HG02678 (cell line): ENCODE results near the gene NOC3L.
"Not testable (repeated sequence)": the region's sequence is repeated elsewhere in the genome, so short reads cannot be mapped to it uniquely, and the experiment has no call there.

Experiments used
- ATAC-seq: cut with Tn5 transposase; IDR thresholded peaks from one replicate; pipeline ENCODE4 v1.9.1; 2021; ENCODE audit warnings: mild to moderate bottlenecking, moderate library complexity; ENCODE audit not compliant: unreplicated experiment

NOC3L gene

DNA sequence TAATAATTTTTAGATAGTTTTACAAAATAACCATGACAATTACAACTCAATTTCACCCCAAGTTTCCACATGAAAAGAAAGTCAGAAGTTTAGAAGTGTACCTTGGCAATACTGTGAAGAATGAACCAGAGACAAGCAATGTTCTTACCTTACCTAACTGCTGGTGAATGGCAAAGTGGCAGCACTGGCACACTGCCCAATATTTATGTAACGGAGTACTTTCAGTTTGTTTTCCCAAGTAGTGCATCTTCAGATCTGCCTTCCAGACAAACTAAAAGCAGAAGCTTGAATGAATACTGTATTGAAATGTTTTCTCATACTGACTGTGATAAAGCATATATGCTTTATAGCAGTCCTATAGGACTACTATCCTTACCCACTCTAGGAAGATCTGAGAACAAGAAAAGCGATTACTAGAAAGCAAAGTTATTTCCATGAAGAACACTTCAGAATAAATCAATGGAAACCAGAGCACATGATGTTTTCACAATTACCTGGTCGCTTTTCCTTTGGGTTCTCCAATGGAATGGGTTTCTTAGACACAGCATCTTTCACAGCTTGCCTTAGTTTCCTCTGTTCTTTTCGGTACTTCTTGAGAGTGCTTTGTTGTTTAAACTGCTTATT is 1.5 kb downstream of the NOC3L start:
- ATAC-seq: no peak

- no peak for ATAC-seq
Measured at GRCh38 chr10:94358480-94358879, 4.3 kb downstream of the NOC3L start.

- ATAC-seq: no peak
Measured at GRCh38 chr10:94357193-94357592, 5.5 kb downstream of the NOC3L start.

DNA sequence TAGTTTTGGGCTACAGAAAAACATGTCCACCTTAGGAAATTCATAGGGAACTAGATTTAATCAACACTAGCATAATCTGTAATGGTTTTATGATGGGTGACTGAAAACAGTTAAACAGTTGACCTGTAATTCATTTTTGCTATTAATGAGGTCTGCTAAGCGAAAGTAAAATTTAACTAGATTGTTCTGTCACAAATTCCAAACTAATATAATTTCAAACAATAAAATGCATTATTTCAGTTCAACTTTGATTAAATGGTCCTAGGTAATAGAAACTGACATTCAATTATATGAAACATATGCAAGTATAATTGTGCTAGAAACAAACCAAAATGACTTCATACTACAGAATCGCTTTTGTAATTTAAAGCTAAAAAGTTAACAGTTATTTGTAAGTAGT is 6.9 kb downstream of the NOC3L start:
- no peak for ATAC-seq

GRCh38 chr10:94353336-94353735 is 9.4 kb downstream of the NOC3L start:
- ATAC-seq: no peak

DNA sequence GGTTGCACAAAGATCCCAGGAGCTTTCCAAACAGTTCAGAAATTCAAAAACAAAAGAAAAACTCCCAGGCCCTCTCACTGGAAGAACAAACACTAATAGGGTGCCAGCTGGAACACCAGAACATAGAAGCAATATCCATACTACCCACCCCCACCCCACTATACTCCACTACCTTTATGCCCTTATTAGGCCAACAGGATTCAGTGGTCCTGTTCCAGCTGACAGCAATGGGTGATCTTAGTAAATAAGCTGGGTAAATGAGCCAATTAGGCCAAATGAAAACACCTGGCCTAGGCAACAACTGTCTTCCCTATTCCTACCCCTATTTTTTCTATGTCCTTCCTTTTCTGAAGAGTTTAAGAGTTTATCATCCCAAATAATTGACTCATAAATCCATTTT is 11.7 kb downstream of the NOC3L start:
- no peak for ATAC-seq

DNA sequence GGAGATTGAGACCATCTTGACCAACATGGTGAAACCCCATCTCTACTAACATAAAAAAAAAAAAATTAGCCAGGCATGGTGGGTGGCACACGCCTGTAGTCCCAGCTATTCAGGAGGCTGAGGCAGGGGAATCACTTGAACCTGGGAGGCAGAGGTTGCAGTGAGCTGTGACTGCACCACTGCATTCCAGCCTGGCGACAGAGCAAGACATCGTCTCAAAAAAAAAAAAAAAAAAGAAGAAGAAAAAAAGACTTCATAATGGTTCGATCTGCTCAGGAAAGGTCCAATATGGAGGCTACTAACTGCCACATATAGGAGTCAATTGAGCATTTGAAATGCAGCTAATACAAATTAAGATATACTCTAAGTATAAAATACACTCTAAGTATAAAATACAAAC is 12.2 kb downstream of the NOC3L start:
- ATAC-seq: not testable (repeated sequence)

- no peak for ATAC-seq
Measured at GRCh38 chr10:94349327-94349726, 13.4 kb downstream of the NOC3L start.

- ATAC-seq: peak; percentile 98
Measured at GRCh38 chr10:94344522-94345122, 18.1 kb downstream of the NOC3L start.

DNA sequence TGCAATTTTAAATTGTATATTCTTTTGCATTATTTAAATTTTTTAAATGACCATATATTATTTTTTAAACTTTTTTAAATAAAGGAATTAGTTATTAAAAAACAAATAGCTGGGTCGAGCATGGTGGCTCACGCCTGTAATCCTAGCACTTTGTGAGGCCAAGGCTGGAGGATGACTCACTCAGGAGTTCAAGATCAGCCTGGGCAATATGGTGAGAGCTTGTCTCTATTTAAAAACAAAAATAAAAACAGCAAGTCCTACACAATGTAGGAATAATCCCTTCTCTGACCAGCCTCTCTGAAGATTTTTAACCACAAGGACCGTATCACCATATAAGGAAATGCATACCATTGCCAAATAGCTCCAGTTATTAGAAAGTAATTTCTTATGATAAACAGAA is 19.6 kb downstream of the NOC3L start:
- no peak for ATAC-seq

- no peak for ATAC-seq
Measured at GRCh38 chr10:94334857-94335256, 27.9 kb downstream of the NOC3L start.

DNA sequence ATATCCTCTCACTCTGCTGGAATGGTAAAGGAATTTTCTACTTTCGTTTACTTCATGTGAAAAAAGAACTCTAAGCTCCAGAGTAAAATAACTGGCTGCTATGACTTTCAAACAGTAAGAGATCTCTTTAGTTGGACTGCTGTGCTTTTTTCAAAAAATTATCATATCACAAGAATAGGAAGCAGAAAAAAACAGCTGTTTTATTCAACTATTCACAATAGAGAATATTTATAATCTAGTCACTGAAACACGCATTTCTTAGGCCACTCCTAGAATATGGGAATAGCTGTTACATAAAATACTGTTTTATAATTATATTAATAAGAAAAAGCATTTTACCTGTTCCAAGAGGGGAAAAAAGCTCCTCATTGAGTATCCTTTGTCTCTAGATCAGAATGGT is 29.7 kb downstream of the NOC3L start:
- no peak for ATAC-seq

- ATAC-seq: no peak
Measured at GRCh38 chr10:94328613-94329012, 34.1 kb downstream of the NOC3L start.

GRCh38 chr10:94327649-94328048 is 35.1 kb downstream of the NOC3L start:
- ATAC-seq: no peak

DNA sequence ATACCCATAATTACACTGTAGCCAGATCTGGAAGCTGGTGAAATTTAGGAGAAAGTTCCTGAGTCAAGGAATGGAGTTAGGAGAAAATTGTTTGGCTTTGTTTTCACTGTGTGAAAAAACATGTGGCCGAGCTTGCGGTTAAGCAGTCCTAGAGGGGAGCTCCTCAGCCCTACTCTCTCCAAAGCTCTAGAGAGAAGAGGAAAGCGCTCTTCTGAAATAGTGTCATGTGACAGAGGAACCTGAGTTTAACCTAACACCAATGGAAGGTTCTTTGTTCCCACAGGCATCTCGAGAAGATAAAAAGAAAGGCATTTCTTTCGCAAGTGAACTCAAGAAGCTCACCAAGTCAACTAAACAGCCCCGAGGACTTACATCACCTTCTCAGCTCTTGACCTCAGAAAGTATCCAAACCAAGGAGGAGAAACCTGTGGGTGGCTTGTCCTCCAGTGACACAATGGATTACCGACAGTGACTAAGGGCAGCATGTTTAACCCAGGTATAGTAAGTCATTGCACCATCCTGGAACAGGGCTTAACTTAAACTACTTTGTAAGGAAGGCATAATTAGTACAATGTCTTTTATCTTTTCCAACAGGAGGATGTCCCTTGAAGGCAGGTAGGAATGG is 38.0 kb downstream of the NOC3L start:
- no peak for ATAC-seq

GRCh38 chr10:94320285-94320914 is 42.3 kb downstream of the NOC3L start:
- ATAC-seq: peak; percentile 53

GRCh38 chr10:94316560-94316959 is 46.2 kb downstream of the NOC3L start:
- ATAC-seq: no peak

DNA sequence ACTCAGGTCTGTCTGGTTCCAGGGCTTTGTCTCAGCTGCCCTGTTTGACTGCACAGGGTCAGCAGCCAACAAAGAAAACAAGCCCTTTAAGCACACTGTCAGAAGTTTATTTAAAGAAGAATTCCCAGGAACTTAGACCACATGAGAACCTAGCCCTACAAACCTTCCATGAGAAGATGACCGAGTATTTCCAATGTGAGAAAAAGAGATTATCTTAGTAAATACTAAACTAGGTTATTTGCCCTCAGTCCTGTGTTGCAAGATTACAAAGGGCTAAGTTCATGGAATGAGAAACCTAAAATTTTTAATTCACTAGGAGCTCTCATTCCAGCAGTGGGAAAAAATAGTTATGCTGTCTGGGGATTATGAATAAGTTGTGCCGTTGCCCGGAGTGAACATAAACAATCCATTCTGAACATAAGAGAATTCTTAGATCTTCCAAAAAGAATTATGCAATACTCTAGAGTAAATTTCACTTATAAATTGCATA is 46.7 kb downstream of the NOC3L start:
- no peak for ATAC-seq

DNA sequence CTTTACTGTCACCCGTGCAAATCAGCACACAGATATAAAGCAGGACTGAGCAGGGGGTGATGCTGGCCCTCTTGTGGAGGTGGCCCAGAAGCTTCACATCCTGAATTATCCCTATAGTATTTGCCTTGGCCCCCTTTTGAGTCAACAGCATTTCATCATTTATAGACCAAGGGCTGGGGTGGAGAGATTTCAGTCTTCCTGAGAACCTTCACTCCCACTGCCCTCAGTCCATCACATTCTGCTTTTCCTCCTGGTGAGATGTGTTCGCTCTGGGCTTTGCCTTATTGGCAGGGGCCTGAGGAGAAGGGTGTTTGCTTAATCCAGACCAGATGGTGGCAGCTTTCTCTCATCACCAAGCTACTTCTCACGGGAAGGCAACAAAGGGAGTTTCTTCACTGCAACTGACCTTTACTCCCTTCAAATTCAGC is 47.7 kb downstream of the NOC3L start:
- ATAC-seq: no peak

DNA sequence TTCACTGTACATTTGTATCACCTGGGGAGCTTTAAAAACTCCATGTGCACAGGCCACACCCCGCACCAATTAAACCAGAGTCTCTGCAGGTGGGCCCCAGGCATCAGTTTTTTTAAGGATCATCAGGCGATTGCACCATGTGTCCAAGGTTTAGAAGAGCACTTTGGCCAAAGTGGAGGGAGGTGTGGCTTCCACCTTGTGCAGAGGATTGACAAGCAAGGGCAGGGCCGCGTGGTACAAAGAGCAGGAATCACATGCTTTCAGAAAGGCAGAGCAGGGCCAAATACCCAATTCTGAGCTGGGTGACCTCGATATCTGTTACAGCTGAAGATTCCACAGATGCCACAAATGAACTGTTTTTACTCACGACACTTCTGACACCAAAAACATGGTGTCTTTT is 52.4 kb downstream of the NOC3L start:
- ATAC-seq: no peak

- ATAC-seq: no peak
Measured at GRCh38 chr10:94308866-94309265, 53.9 kb downstream of the NOC3L start.

DNA sequence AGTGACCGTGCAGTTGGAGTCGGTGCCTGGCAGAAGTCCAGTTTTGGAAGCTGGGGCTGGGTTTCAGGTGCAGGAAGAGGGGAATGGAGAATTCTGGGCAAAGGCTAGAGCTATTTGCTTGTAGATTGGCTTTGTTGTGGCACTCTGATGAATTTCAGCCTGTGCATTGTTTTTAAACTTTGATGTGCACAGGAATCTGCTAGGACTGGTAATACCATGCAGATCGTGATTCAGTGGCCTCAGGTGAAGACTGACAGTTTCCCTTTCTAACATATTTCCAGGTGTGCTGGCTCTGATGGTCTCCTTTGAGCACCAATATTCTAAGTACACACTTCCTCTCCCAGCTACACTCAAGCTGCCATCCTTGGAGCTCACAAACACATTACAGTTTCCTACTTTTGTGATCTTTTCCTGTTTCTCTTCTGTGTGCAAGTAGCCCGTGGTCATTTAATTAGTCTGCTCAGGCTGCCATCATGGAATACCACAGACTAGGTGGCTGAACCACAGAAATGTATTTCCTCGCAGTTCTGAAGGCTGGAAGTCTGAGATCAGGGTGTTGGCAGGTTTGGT is 55.6 kb downstream of the NOC3L start:
- ATAC-seq: no peak
